Breast epithelium (tissue), 4 donors: ENCODE results near the gene OR7C1. TPM values are rescaled to one million over a fixed set of nuclear protein-coding genes. Genes with fewer than 3 reads are reported as not detected.
A peak's percentile ranks its signal among the peaks of the same experiment; 100 is the strongest.

Experiments used
- DNase-seq, 2 donors: peaks; one replicate each; pipeline ENCODE4 v3.0.0-alpha.2; 2019; ENCODE audit warnings: low spot score in 2 of 2
- H3K27ac ChIP-seq, 2 donors: fragments of 200-600 bp; sonication (generic) in 1 of 2; one replicate each; pipeline ENCODE4 v1.5.1; 2016 to 2019; ENCODE audit warnings: mild to moderate bottlenecking in 1 of 2
- H3K27me3 ChIP-seq, 2 donors: fragments of 200-600 bp; sonication (generic) in 1 of 2; one replicate each; pipeline versions ENCODE4 v1.5.1 to v1.6.0; 2017 to 2019; ENCODE audit warnings: control low read depth in 1 of 2, mild to moderate bottlenecking in 1 of 2
- H3K36me3 ChIP-seq: fragments of 200-600 bp; one replicate; pipeline ENCODE4 v1.5.1; 2019
- H3K4me1 ChIP-seq, 2 donors: fragments of 200-600 bp; sonication (generic); one replicate each; pipeline ENCODE4 v1.5.1; 2016 to 2019; ENCODE audit warnings: control low read depth in 1 of 2
- H3K4me3 ChIP-seq, 3 donors: fragments of 200-600 bp; sonication (generic); 1 replicate in 2 of 3; 2 replicates in 1 of 3; pipeline ENCODE4 v1.5.1; 2016 to 2019; ENCODE audit warnings: mild to moderate bottlenecking in 3 of 3, moderate library complexity in 2 of 3
- H3K9me3 ChIP-seq, 2 donors: fragments of 200-600 bp; sonication (generic) in 1 of 2; one replicate each; pipeline ENCODE4 v1.5.1; 2016 to 2019; ENCODE audit warnings: control low read depth in 1 of 2
- POLR2A ChIP-seq: fragments of 450-650 bp; IDR thresholded peaks from one replicate; pipeline ENCODE4 v1.6.1; 2016; ENCODE audit warnings: antibody characterized with exemption, mild to moderate bottlenecking, moderate library complexity
- POLR2AphosphoS5 ChIP-seq, 3 donors: sonication (generic); formaldehyde crosslinking; IDR thresholded peaks; one replicate each; pipeline ENCODE4 v1.6.1; 2017; ENCODE audit warnings: antibody characterized with exemption in 3 of 3
- intact Hi-C: fragments of 100-400 bp; cut with DNase I; formaldehyde crosslinking; loops from one replicate; pipeline ENCODE4 v1.15.1; 2023; ENCODE audit warnings: low total_unique reads
- total RNA-seq, 3 donors: library from RNA; depleted of rRNA; stranded (reverse); fragments of >200 nt; gene quantifications; one replicate each; pipeline ENCODE4 v1.1.0, GENCODE V29; 2016
- TF ChIP-seq, protein P1 (sequence below), 3 donors: fragments of 450-650 bp; IDR thresholded peaks; one replicate each; pipeline ENCODE4 v1.5.1; 2016 to 2017; ENCODE audit warnings: antibody characterized with exemption in 3 of 3, mild to moderate bottlenecking in 3 of 3, moderate library complexity in 3 of 3

OR7C1 gene
- total RNA-seq, 3 donors from 2014 or later: 0.98 to 1.5 TPM; not detected in 1

DNA sequence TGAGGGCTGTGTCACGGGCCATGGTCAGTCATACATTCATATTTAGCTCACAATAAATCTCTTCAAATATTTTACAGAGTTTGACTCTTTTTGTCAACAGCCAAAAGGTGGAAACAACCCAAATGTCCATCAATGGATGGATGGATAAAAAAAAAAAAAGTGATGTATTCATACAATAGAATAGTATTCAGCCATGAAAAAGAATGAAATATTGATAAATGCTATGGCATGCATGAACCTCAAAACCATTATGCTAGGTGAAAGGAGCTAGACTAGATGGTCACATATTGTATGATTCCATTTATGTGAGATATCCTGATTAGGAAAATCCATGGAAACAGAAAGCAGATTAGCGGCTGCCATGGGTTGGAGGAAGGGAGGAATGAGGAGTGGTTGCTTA is 72.9 kb downstream of the OR7C1 start:
- Histone ChIP-seq H3K27ac (no peak overlapping the region), H3K36me3 (no peaks in the 10 kb centered on the region), H3K4me1 (no peaks in the 10 kb centered on the region), H3K9me3 (peaks cover 0 to 3% of the 10 kb centered on the region in 2 donors), H3K27me3 (no peaks in the 10 kb centered on the region), H3K4me3 (no peak overlapping the region)
- TF ChIP-seq, protein P1, sequence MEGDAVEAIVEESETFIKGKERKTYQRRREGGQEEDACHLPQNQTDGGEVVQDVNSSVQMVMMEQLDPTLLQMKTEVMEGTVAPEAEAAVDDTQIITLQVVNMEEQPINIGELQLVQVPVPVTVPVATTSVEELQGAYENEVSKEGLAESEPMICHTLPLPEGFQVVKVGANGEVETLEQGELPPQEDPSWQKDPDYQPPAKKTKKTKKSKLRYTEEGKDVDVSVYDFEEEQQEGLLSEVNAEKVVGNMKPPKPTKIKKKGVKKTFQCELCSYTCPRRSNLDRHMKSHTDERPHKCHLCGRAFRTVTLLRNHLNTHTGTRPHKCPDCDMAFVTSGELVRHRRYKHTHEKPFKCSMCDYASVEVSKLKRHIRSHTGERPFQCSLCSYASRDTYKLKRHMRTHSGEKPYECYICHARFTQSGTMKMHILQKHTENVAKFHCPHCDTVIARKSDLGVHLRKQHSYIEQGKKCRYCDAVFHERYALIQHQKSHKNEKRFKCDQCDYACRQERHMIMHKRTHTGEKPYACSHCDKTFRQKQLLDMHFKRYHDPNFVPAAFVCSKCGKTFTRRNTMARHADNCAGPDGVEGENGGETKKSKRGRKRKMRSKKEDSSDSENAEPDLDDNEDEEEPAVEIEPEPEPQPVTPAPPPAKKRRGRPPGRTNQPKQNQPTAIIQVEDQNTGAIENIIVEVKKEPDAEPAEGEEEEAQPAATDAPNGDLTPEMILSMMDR (IDR thresholded peaks at IDR 0.05): no peak
- DNase-seq: no peak
- intact Hi-C loops: no loop called here

DNA sequence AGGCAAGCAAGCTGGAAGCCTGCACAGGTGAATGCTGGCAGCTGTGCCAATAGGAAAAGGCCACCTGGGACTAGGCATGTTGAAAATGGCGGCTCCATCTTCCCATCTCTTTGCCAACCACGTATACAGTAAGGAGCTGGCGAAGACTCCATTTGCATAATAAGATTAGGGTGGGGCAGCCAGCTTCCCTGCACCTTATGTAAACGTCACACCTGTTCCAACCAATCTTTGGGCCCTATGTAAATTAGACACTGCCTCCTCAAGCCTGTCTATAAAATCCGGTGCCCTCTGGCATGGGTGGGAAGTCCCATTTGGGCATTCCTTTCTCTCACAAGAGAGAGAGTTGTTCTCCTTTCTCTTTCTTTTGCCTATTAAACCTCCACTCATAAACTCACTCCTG is 73.4 kb downstream of the OR7C1 start:
- Histone ChIP-seq H3K27ac (no peak overlapping the region), H3K4me3 (no peak overlapping the region), H3K4me1 (no peaks in the 10 kb centered on the region), H3K27me3 (no peaks in the 10 kb centered on the region), H3K36me3 (no peaks in the 10 kb centered on the region), H3K9me3 (peaks cover 0 to 3% of the 10 kb centered on the region in 2 donors)
- DNase-seq: no peak
- intact Hi-C loops: no loop called here
- no peak for TF ChIP-seq POLR2AphosphoS5 (IDR thresholded peaks at IDR 0.05)
- TF ChIP-seq, protein P1 (IDR thresholded peaks at IDR 0.05): no peak
- TF ChIP-seq POLR2A: no peak

DNA sequence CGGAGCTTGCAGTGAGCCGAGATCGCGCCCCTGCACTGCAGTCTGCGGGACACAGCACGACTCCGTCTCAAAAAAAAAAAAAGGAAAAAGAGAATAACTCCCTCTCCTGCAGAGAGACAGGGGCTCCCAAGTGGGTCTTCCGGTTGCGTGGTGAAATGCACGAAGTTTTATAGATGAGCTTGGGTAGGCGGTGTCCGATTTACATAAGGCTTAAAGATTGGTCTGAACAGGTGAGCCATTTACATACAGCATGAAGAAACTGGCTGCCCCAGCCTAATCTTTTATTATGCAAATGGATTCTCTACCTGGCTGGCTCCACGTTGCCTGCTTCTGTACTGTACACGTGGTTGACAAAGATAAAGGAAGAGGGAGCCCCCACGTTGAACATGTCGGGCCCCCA is 76.2 kb downstream of the OR7C1 start:
- TF ChIP-seq POLR2A (no peak), POLR2AphosphoS5 (IDR thresholded peaks at IDR 0.05) (no peak)
- TF ChIP-seq, protein P1 (IDR thresholded peaks at IDR 0.05): no peak
- intact Hi-C loops: no loop called here
- H3K27me3 ChIP-seq: no peaks in the 10 kb centered on the region
- peaks cover 0 to 3% of the 10 kb centered on the region in 2 donors for H3K9me3 ChIP-seq
- no peaks in the 10 kb centered on the region for H3K4me1 ChIP-seq
- DNase-seq: peak in 1 of 2 donors; percentile 42
- peak overlapping the region in 1 of 3 donors; percentile 25 for H3K4me3 ChIP-seq
- H3K36me3 ChIP-seq: no peaks in the 10 kb centered on the region
- H3K27ac ChIP-seq: no peak overlapping the region

DNA sequence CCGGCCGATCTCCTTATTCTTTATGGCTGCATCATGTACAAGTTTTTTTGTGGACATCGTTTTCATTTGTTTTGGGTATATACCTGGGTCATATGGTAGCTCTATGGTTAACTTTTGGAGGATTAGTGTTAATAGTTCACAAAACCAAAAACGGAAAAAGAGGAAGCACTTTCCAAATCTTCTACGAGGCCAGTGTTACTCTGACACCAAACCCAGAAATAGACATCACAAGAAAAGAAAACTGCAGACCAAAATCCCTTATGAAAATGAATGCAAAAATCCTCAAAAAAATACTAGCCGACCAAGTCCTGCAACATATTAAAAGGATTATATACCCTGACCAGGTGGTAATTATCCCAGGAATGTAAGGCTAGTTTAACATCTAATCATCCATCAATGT is 86.4 kb downstream of the OR7C1 start:
- intact Hi-C loops: no loop called here
- H3K4me1 ChIP-seq: no peaks in the 10 kb centered on the region
- DNase-seq: no peak
- no peak overlapping the region for H3K4me3 ChIP-seq
- no peaks in the 10 kb centered on the region for H3K27me3 ChIP-seq
- no peaks in the 10 kb centered on the region for H3K9me3 ChIP-seq
- no peak overlapping the region for H3K27ac ChIP-seq
- H3K36me3 ChIP-seq: no peaks in the 10 kb centered on the region
- no peak for TF ChIP-seq POLR2A
- TF ChIP-seq, protein P1 (IDR thresholded peaks at IDR 0.05): no peak
- no peak for TF ChIP-seq POLR2AphosphoS5 (IDR thresholded peaks at IDR 0.05)

Other genes starting within 250 kb of the OR7C1 start
- gene ADGRE3, start 160.3 kb downstream of the OR7C1 start, total RNA-seq: under 1 TPM in 1 of 3 donors, not detected in 2; 0.44 TPM
- gene ZNF333, start 145.1 kb downstream of the OR7C1 start, total RNA-seq: 10 to 100 TPM; 28.5 to 31.6 (median 29.4) TPM
- gene ADGRE2, start 56.6 kb downstream of the OR7C1 start, total RNA-seq: 10 to 100 TPM in 1 of 3 donors, 1 to 10 TPM in 2; 1.9 to 32.1 (median 9.8) TPM
- 1 to 10 TPM in 1 of 3 donors, under 1 TPM in 1, not detected in 1; 0.33 to 1.3 TPM for gene OR7A5, start within 50 bp of the OR7C1 start, total RNA-seq
- gene OR7A10, start 13.7 kb upstream of the OR7C1 start, total RNA-seq: not detected
- gene OR7A17, start 50.9 kb upstream of the OR7C1 start, total RNA-seq: not detected
- gene OR7C2, start 106.3 kb upstream of the OR7C1 start, total RNA-seq: not detected
- gene SLC1A6, start 144.7 kb upstream of the OR7C1 start, total RNA-seq: not detected
- gene CASP14, start 214.3 kb upstream of the OR7C1 start, total RNA-seq: under 1 TPM in 1 of 3 donors, not detected in 2; 0.29 TPM
- not detected for gene OR1I1, start 247.0 kb upstream of the OR7C1 start, total RNA-seq